Stimulated activated CD4-positive, alpha-beta T cell treated with anti-CD3 and anti-CD28 coated beads, TNF-alpha, amount 100 ng/mL, for 4 hours (primary cell): ENCODE data around the gene HAUS6.
"Not testable (repeated sequence)": the region's sequence is repeated elsewhere in the genome, so short reads cannot be mapped to it uniquely, and the experiment has no call there.

Source experiments
- DNase-seq, 3 experiments: peaks; one replicate each; pipeline ENCODE4 v3.0.0-alpha.2; 2020; ENCODE audit warnings: low read depth in 3 of 3

HAUS6 gene

DNA sequence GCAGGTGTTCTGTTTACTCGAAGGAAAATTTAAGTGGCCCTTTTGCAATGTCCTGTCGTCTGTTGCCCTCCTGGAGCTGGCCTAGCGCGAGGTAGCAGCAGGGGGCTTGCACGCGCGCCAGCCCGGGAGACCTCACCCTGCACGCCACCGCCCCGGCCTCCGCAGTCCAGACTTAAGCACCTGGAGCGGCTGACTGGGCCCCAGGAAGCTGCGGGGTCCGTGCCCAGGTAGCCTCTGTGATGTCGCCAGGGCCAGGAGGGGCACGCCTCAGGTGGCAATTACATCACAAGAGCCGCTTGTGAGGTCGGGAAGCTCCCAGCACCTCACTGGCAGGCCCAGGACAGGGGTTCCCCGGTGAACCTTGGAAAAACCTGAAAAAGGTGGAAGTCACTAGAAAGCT lies 69.7 kb downstream of the HAUS6 start, which contains the start of gene SAXO1:
Gene SAXO1, minus strand, starts transcription at position 195 of the 400 bp plus-strand sequence. CDS start 301 bp downstream, outside the sequence.
- DNase-seq: no peak

DNA sequence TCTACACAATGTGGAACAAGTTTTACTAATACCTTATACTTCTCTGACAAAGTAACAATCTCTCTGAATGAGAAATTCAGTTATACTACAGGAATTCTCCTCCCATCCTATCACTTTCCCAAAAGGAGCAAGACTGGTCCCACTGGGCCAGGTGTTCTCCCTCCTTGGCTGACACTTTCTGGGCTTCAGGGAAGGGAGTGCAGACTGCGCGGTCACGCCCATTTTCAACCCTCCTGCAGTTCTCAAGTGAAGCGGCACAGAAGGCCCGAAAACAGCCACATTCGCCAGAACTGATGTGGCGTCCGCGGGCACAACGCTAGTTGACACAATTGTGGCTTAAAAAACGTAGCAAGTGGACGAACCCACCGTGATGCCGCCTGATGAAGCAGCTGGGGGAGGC lies 70.3 kb downstream of the HAUS6 start:
- no peak for DNase-seq

DNA sequence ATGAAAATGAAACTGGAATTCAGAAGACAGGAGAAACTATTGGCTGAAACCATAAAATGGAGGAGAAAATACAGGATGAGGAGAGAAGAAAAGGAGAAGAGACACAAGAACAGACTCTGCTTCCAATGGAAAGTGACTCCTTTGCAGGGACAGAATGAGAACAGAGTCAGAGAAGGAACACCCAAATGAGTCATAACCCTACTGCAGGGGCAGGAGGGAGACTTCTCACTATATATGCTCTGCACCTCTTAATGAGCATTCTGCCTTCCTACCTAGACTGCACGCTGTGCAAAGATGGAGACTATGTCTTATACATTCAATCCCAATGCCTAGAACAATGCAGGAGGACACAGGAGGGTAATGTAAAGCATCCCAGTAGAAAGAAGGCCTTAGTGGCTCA lies 71.8 kb downstream of the HAUS6 start:
- DNase-seq: no peak

- DNase-seq: no peak
These were observed 73.8 kb downstream of the HAUS6 start for GRCh38 chr9:19028835-19029451.

DNA sequence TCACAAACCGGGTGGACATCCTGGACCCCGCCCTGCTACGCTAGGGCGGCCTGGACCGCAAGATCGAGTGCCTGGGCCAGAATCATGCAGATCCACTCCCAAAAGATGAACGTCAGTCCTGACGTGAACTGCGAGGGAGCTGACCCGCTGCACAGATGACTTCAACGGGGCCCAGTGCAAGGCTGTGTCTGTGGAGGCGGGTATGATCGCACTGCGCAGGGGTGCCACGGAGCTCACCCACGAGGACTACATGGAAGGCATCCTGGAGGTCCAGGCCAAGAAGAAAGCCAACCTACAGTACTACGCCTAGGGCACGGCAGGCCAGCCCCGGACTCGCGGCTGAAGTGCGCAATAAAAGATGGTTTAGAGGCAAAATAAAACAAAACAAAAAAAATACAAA lies 74.9 kb downstream of the HAUS6 start:
- DNase-seq: no peak

- no peak for DNase-seq
These were observed 76.3 kb downstream of the HAUS6 start for GRCh38 chr9:19026375-19026774.

DNA sequence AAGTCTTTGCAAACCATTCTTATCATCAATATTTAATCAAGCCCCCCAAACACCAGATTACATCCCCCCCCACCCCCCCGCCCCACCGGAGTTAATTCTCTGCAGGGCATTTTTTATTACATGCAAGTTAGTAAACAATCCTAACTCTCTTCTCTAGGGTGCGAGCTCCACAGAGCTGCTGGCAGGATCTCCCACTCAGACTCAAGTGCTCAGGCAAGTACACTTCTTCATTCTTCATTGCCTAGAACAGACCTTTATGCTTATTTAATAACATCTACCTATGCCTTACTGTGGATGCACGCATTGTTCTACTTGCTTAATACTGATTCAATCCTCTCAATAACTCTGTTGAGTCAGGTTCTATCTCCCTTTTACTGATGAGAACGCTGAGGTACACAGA lies 79.6 kb downstream of the HAUS6 start:
- DNase-seq: no peak

- DNase-seq: no peak
These were observed 80.5 kb downstream of the HAUS6 start for GRCh38 chr9:19022206-19022605.

GRCh38 chr9:19021649-19022048 lies 81.1 kb downstream of the HAUS6 start:
- DNase-seq: not testable (repeated sequence)

- DNase-seq: no peak
These were observed 81.7 kb downstream of the HAUS6 start for GRCh38 chr9:19020886-19021455.

GRCh38 chr9:19018201-19018600 lies 84.5 kb downstream of the HAUS6 start:
- DNase-seq: no peak

DNA sequence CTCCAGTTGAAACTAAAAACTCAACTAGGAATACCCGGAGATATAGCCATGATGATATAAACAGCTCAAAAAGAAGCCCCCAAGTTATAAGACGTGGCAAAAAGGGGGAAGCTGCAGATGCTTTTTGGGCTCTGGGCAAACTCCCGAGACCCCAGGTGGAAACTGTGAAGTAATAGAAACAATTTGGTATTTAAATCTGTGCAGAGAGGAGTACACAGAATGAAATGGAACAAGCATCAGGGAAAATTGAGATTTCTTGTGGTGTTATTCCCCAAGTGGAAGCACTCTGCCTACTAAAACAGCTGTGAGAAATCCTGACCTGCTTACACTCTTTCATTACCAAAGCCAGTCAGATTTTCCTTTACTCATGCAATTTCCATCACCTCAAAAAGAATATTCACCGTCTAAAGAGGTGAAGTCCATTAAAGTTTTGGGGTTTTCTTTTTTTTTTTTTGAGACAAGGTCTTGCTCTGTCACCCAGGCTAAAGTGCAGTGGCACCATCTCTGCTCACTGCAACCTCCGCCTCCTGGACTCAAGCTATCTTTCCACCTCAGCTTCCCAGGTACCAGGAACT lies 93.2 kb downstream of the HAUS6 start:
- DNase-seq: no peak
